ENCODE measurements around the gene PLEKHG4B. TPM values are rescaled to one million over a fixed set of nuclear protein-coding genes. Genes with fewer than 3 reads are reported as not detected.

The PLEKHG4B gene
- total RNA-seq, 1 donor from 2014 or later: 5.4 TPM

DNA sequence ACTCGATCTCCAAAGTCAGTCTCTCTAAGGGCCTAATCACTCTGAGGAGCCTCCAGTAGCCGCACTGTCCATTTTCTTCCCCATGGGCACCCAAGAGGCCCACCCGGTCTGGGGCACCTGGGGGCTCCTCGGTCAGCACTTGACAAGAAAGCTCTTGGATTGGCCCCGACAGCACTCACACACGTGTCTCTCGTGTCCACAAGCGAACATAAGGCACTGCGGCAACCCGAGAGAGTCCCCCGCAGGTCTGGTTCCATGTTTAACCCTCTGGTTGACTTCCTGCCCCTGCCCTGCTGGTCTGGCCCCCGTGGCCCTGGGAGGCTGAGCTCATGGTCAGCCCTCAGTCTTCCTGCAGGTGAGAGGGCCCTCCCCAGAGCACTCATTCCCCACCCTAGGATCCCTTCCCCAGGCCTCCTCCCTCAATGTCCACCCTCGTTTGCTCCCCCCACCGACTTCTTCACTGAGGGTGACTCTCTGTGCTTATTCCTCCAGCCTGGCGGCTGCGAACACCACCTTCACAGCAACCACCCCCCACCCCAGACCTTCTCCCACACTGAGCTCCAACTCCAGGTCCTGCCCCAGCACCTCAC, 83.0 kb downstream of the PLEKHG4B start:
- TF ChIP-seq, protein P1, sequence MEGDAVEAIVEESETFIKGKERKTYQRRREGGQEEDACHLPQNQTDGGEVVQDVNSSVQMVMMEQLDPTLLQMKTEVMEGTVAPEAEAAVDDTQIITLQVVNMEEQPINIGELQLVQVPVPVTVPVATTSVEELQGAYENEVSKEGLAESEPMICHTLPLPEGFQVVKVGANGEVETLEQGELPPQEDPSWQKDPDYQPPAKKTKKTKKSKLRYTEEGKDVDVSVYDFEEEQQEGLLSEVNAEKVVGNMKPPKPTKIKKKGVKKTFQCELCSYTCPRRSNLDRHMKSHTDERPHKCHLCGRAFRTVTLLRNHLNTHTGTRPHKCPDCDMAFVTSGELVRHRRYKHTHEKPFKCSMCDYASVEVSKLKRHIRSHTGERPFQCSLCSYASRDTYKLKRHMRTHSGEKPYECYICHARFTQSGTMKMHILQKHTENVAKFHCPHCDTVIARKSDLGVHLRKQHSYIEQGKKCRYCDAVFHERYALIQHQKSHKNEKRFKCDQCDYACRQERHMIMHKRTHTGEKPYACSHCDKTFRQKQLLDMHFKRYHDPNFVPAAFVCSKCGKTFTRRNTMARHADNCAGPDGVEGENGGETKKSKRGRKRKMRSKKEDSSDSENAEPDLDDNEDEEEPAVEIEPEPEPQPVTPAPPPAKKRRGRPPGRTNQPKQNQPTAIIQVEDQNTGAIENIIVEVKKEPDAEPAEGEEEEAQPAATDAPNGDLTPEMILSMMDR (IDR thresholded peaks at IDR 0.05; ENCODE audit: insufficient read depth, low read length, poor library complexity, severe bottlenecking): no peak

DNA sequence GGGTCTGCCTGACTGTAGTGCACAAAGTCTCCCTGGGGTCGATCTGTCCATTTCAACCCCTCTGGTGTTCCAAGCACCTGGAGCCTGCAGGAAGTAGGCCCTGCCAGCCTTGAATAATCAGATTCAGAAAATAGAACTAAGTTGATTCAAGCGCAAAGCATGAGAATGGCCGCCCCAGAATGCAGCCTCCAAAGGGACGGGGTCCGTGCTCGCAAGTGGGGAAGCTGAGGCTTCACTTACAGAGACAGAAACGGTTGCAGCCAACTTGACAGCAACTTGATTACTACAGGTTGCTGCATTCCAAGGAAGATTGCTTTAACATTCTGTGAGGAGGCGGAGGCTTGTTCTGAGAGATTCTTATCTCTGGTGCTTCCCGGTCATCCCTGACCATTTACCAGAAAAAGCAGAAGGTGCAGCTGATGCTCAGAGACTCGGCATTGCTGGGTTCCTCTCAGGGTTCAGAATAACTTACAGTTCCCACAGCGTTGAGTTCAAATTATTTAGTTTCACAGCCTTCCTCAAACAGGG, 84.4 kb downstream of the PLEKHG4B start:
- TF ChIP-seq, protein P1 (IDR thresholded peaks at IDR 0.05; ENCODE audit: insufficient read depth, low read length, poor library complexity, severe bottlenecking): no peak
- Histone ChIP-seq H3K27me3 (ENCODE audit: control insufficient read depth, insufficient read depth, low read length) (peaks cover 7% of the 10 kb centered on the region), H3K4me3 (ENCODE audit: low read depth, low read length) (no peak overlapping the region), H3K36me3 (ENCODE audit: control insufficient read depth, insufficient read depth, low read length) (no peaks in the 10 kb centered on the region)
- DNase-seq (ENCODE audit: low read depth): no peak

More for the DNA sequence above, 83.0 kb downstream of the PLEKHG4B start:
- DNase-seq (ENCODE audit: low read depth): no peak
- no peaks in the 10 kb centered on the region for H3K36me3 ChIP-seq (ENCODE audit: control insufficient read depth, insufficient read depth, low read length)
- H3K27me3 ChIP-seq (ENCODE audit: control insufficient read depth, insufficient read depth, low read length): peaks cover 7% of the 10 kb centered on the region
- H3K4me3 ChIP-seq (ENCODE audit: low read depth, low read length): no peak overlapping the region

DNA sequence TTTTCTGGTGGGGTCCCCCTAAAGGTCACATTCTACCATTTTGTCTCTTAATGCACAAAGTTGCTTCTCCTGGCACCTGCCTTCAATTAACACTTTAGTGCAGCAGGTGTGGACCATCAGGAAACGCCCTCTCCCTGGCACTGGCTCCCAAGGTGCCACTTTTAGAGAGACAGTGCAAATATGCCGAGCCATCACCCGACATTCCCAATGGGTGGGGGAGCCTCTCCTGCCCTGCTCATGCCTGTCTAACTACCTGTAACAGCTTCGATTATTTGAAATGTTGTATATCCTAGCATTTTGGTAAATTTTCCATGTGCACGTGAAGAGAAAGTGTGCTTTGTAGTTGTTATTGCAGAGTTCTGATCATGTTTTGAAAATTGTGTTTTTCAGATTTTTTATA, 86.1 kb downstream of the PLEKHG4B start:
- no peaks in the 10 kb centered on the region for H3K36me3 ChIP-seq (ENCODE audit: control insufficient read depth, insufficient read depth, low read length)
- no peak for DNase-seq (ENCODE audit: low read depth)
- peaks cover 7% of the 10 kb centered on the region for H3K27me3 ChIP-seq (ENCODE audit: control insufficient read depth, insufficient read depth, low read length)
- no peak overlapping the region for H3K4me3 ChIP-seq (ENCODE audit: low read depth, low read length)
- TF ChIP-seq, protein P1 (IDR thresholded peaks at IDR 0.05; ENCODE audit: insufficient read depth, low read length, poor library complexity, severe bottlenecking): no peak

DNA sequence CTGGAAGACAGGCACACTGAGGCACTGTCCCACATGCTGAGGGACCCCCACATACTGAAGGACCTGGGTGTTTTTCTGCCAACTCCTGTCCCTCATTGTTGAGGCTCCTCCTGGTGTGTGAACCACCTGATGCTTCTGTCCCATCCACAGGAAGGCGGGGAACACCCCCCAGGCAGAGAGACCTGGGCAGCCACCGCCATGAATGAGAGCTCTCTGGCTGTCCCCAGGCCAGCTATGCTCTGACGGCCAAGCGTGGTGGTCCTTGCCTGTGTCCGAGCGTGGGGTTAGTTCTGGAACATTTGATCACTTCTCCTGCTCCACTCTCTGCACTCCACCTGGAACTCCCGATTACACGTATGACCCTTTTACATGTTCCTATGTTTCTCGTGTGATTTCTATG, 87.4 kb downstream of the PLEKHG4B start:
- DNase-seq (ENCODE audit: low read depth): no peak
- H3K36me3 ChIP-seq (ENCODE audit: control insufficient read depth, insufficient read depth, low read length): no peaks in the 10 kb centered on the region
- TF ChIP-seq, protein P1 (IDR thresholded peaks at IDR 0.05; ENCODE audit: insufficient read depth, low read length, poor library complexity, severe bottlenecking): no peak
- H3K4me3 ChIP-seq (ENCODE audit: low read depth, low read length): no peak overlapping the region
- H3K27me3 ChIP-seq (ENCODE audit: control insufficient read depth, insufficient read depth, low read length): peaks cover 4% of the 10 kb centered on the region

DNA sequence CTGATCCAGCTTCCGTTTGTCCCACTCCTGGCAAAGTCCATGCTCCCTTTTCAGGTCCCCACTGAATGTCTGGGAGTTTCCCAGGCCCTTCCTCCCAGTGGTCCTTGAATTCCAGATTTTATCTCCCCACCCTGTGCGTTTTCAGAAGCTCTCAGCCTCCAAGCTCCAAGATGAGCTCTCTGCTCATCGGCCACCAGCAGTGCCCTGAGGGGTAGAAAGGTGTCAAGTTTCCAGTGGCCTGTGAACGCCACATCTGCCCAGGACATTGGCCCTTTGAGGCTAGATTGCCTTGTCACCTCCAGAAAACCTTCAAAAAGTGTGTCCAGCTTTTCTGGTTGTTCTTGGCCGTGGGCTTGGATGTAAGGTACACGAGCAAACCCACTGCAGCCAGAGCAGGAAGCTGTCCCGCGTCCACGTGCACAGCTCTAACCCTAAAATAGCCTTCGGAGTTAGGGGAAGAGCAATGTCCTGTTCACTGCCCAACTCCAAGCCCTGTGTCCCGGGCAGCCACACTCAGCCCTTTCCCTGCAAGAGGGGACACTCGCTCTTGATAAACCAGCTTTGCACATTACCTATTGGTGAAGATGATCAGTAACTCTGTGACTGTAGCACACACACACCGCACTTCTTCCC, 88.4 kb downstream of the PLEKHG4B start:
- DNase-seq (ENCODE audit: low read depth): no peak
- Histone ChIP-seq H3K27me3 (ENCODE audit: control insufficient read depth, insufficient read depth, low read length) (peaks cover 4% of the 10 kb centered on the region), H3K4me3 (ENCODE audit: low read depth, low read length) (no peak overlapping the region), H3K36me3 (ENCODE audit: control insufficient read depth, insufficient read depth, low read length) (no peaks in the 10 kb centered on the region)
- TF ChIP-seq, protein P1 (IDR thresholded peaks at IDR 0.05; ENCODE audit: insufficient read depth, low read length, poor library complexity, severe bottlenecking): no peak
